ENCODE results near the gene NFAM1. TPM values are rescaled to one million over a fixed set of nuclear protein-coding genes. Genes with fewer than 3 reads are reported as not detected.

The NFAM1 gene
- total and polyA plus RNA-seq, 5 donors = 1.0 to 4.9 (median 2.8) TPM

DNA sequence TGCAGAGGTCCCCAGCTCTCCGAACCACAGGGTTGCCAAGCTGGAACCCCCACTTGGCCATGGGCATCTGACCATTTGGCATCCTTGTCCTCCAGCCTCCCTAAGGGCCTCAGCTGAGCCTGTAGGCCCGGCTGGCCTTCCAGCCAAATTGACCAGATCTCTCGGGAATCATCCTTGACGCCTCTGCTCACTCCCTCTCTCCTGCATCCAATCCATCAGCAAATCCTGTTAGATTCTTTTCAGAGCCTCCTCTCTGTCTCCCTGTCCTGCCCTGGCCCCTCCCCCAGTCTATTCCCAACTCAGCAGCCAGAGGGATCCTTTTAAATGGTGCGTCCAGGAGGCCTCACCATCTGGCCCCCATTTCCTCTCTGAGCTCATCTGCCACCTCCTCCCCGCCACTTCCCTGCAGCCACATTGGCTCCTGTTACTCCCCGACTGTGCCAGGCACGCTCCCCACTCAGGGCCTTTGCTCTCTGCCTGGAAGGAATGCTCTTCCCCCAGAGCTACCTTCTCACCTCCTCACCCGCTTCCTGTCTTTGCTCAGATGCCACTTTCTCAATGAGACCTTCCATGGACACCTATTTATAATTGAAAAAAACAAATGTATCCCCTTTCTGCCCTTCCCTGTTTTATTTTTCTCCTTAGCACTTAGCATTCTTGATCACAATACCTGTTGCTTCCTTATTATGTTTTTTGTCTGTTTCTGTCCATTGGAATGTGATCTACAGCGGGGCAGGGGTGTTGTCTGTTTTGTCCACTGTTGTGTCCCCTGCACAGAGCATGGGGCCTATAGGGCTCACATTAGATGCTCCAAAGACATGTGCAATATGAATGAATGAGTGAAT is 78.1 kb downstream of the NFAM1 start:
- intact Hi-C loops (cut with DNase I) = no loop called here
- H3K9me3 ChIP-seq (ENCODE audit: control insufficient read depth, low read length) = no peaks in the 10 kb centered on the region
- ATAC-seq (no peak), DNase-seq (no peak)
- no peaks in the 10 kb centered on the region for H3K4me1 ChIP-seq (ENCODE audit: control insufficient read depth, insufficient read depth, low read length)
- H3K27ac ChIP-seq (ENCODE audit: low read length) = no peak overlapping the region
- 47% methylated on average over 10 of the region's 10 CpGs for WGBS
- H3K27me3 ChIP-seq (ENCODE audit: control insufficient read depth, insufficient read depth) = no peaks in the 10 kb centered on the region
- no peak overlapping the region for H3K4me3 ChIP-seq (ENCODE audit: low read length)

DNA sequence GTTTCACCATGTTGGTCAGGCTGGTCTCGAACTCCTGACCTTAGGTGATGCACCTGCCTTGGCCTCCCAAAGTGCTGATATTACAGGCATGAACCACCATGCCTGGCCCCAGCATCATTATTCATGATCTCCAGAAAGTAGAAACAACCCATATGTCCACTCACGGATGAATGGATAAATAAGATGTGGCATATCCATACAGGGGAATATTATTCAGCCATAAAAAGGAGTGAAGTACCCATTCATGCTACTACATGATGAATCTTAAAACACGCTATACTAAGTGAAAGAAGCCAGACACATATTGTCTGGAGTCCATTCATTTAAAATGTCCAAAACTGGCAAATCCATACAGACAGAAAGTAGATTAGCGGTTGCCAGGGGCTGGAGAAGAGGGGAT is 81.8 kb downstream of the NFAM1 start:
- Histone ChIP-seq H3K4me1 (ENCODE audit: control insufficient read depth, insufficient read depth, low read length) (no peaks in the 10 kb centered on the region), H3K9me3 (ENCODE audit: control insufficient read depth, low read length) (no peaks in the 10 kb centered on the region), H3K27ac (ENCODE audit: low read length) (no peak overlapping the region), H3K27me3 (ENCODE audit: control insufficient read depth, insufficient read depth) (no peaks in the 10 kb centered on the region), H3K4me3 (ENCODE audit: low read length) (no peak overlapping the region)
- ATAC-seq = no peak
- 96% methylated on average over 4 of the region's 4 CpGs for WGBS
- no peak for DNase-seq
- intact Hi-C loops (cut with DNase I) = no loop called here

DNA sequence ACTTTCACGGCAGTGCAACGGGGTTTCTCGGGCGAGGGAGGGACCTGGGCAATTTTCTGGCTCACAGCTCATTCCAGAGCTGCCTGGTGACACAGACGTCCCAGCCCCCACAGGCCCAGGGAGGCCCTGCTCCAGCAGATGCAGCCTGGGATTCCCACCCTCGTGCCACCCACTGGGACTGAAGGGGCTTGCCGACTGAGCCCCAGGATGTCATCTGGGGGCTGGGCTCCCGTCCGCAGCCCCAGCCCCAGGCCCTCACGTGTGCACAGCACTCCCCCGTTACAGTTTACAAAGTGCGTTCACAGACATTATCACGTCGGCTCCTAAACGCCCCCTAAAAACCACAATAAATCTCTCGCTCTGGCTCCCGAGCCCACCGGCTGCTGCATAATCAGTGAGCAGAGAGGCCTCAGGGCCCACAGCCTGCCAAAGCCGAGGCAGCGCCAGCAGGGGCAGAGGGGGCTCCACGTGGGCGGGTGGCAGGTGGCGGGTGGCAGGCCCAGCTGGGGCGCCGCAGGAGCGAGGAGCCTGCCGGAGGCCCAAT is 84.8 kb downstream of the NFAM1 start:
- no peaks in the 10 kb centered on the region for H3K9me3 ChIP-seq (ENCODE audit: control insufficient read depth, low read length)
- DNase-seq (no peak), ATAC-seq (no peak)
- H3K27me3 ChIP-seq (ENCODE audit: control insufficient read depth, insufficient read depth) = no peaks in the 10 kb centered on the region
- intact Hi-C loops (cut with DNase I) = no loop called here
- no peak overlapping the region for H3K4me3 ChIP-seq (ENCODE audit: low read length)
- no peak overlapping the region for H3K27ac ChIP-seq (ENCODE audit: low read length)
- WGBS = 53% methylated on average over 27 of the region's 27 CpGs
- no peaks in the 10 kb centered on the region for H3K4me1 ChIP-seq (ENCODE audit: control insufficient read depth, insufficient read depth, low read length)

DNA sequence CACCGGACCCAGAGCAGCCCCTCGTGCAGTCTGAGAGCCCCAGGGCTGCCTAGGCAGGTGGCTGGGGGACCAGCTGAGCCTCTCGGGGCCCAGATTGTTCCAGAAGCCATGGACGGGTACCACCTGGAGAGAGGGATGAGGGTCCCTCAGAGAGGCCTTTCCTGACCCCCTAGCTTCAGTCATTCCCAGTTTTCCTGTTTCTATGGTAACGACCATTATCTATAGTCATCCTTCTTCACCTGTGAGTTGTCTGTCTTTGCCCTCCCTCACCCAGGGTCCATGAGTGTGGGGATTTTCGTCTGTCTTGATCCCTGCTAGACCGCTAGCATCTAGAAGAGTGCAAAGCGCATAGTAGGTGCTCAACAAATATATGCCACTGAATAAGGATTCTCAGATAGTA is 85.5 kb downstream of the NFAM1 start:
- intact Hi-C loops (cut with DNase I) = no loop called here
- Histone ChIP-seq H3K27me3 (ENCODE audit: control insufficient read depth, insufficient read depth) (no peaks in the 10 kb centered on the region), H3K4me1 (ENCODE audit: control insufficient read depth, insufficient read depth, low read length) (no peaks in the 10 kb centered on the region), H3K27ac (ENCODE audit: low read length) (no peak overlapping the region), H3K9me3 (ENCODE audit: control insufficient read depth, low read length) (no peaks in the 10 kb centered on the region), H3K4me3 (ENCODE audit: low read length) (no peak overlapping the region)
- 75% methylated on average over 8 of the region's 8 CpGs for WGBS
- DNase-seq (no peak), ATAC-seq (no peak)

DNA sequence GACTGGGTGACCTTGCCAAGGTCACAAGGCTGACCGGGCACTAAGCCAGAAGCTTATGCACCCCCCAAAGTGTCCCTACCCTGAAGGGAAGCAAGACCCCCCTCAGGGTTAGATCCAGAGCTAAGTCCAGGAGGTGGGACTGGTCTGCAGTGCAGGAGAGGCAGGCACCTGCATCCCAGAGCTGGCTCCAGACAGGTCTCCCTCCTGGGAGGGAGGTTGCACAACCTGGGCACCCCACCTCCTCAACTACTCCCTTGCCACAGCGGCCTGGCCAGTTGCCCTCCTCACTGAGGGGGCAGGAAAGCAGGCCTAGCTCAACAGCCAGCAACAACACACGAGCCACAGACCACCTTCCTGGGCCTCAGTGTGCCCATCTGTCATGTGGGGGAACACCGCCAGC is 86.7 kb downstream of the NFAM1 start:
- no peaks in the 10 kb centered on the region for H3K27me3 ChIP-seq (ENCODE audit: control insufficient read depth, insufficient read depth)
- no peak overlapping the region for H3K4me3 ChIP-seq (ENCODE audit: low read length)
- ATAC-seq (no peak), DNase-seq (no peak)
- H3K9me3 ChIP-seq (ENCODE audit: control insufficient read depth, low read length) = no peaks in the 10 kb centered on the region
- no peak overlapping the region for H3K27ac ChIP-seq (ENCODE audit: low read length)
- no peaks in the 10 kb centered on the region for H3K4me1 ChIP-seq (ENCODE audit: control insufficient read depth, insufficient read depth, low read length)
- intact Hi-C loops (cut with DNase I) = no loop called here
- 81% methylated on average over 4 of the region's 4 CpGs for WGBS

DNA sequence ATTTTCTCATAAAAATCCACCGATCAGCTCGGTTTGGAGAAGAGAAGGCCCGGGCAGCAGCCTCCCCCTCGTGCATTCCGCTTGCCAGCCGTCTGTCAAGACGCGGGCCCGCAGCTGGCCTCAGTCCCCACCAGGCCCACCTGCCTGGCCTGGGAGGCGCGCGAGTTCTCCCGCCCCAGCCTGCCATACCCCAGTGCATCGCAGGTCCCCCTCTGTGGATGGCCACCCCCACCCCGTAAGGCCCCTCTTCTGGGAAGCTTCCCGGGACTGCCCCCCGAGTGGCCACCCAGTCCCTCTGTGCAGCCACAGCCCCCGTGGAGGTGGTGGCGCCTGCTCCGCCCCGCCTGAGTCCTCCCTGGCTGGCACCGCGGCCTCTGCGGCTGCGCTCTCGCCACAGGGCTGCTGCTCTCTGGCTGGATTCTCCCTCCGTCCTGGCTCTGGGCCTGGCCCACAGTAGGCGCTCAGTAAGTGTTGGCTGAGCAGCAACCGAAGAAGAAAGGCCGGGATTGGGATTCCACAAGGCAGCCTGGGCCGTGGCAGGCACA is 87.8 kb downstream of the NFAM1 start:
- peak; percentile 70 to 89 (median 87) for DNase-seq
- no peaks in the 10 kb centered on the region for H3K27me3 ChIP-seq (ENCODE audit: control insufficient read depth, insufficient read depth)

DNA sequence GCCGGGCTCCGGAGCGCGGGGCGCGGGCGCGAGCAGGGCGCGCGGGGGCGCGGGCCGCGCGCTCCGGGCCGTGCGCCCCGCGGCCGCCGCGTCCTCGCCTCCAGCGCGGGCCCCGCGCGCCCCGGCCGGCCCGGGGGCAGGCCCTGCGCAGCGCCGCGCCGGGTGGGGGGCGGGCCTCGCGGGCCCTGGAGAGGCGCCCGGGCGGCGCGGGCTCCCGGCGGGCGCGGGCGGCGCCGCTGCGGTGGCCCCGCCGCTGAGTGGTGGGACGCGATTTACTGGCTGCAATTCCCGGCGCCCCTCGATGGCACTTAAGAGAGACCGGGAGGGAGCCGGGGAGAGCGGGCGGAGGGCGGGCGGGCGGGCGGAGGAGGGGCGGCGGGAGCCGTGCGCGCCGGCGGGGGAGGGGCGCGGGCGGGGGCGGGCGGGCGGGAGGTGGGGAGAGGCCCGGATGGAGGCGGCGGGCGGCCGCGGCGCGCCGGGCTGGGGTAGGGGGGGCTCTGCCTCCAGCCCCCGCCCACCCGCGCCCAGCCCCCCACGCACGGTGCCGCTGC is 88.6 kb downstream of the NFAM1 start:
- peak; percentile 20 to 33 for ATAC-seq
- Histone ChIP-seq H3K9me3 (ENCODE audit: control insufficient read depth, low read length) (no peaks in the 10 kb centered on the region), H3K27ac (ENCODE audit: low read length) (no peak overlapping the region), H3K27me3 (ENCODE audit: control insufficient read depth, insufficient read depth) (no peaks in the 10 kb centered on the region), H3K4me1 (ENCODE audit: control insufficient read depth, insufficient read depth, low read length) (no peaks in the 10 kb centered on the region), H3K4me3 (ENCODE audit: low read length) (peak overlapping the region; percentile 76)
- under 1% methylated on average over 67 of the region's 97 CpGs for WGBS
- DNase-seq = peak in 2 of 3 donors; percentile 57 to 76
- intact Hi-C loops (cut with DNase I) = no loop called here

More for the DNA sequence above, 87.8 kb downstream of the NFAM1 start:
- peak; percentile 57 to 76 for ATAC-seq
- Histone ChIP-seq H3K4me3 (ENCODE audit: low read length) (peak overlapping the region; percentile 76), H3K9me3 (ENCODE audit: control insufficient read depth, low read length) (no peaks in the 10 kb centered on the region), H3K27ac (ENCODE audit: low read length) (peak overlapping the region; percentile 15), H3K4me1 (ENCODE audit: control insufficient read depth, insufficient read depth, low read length) (no peaks in the 10 kb centered on the region)
- intact Hi-C loops (cut with DNase I) = no loop called here
- WGBS = 38% methylated on average over 31 of the region's 31 CpGs

DNA sequence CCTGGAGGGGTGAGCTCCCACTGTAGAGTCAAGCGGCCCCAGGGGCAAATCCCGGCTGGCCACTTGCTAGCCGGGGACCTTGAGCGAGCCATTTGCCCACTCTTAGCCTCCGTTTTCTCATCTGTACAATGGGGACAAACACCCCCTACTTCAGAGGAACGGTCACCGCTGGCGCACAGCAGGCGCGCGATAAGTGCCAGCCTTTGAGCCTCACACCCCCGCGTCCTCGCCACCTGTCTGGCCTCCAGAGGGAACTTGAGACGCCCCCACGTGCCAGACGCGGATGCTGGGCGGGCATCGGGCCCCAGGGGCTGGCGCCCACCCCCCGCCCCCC is 89.1 kb downstream of the NFAM1 start:
- no peaks in the 10 kb centered on the region for H3K9me3 ChIP-seq (ENCODE audit: control insufficient read depth, low read length)
- ATAC-seq (no peak), DNase-seq (no peak)
- peak overlapping the region; percentile 76 for H3K4me3 ChIP-seq (ENCODE audit: low read length)
- 26% methylated on average over 22 of the region's 22 CpGs for WGBS
- no peak overlapping the region for H3K27ac ChIP-seq (ENCODE audit: low read length)
- intact Hi-C loops (cut with DNase I) = no loop called here
- no peaks in the 10 kb centered on the region for H3K4me1 ChIP-seq (ENCODE audit: control insufficient read depth, insufficient read depth, low read length)
- H3K27me3 ChIP-seq (ENCODE audit: control insufficient read depth, insufficient read depth) = no peaks in the 10 kb centered on the region

DNA sequence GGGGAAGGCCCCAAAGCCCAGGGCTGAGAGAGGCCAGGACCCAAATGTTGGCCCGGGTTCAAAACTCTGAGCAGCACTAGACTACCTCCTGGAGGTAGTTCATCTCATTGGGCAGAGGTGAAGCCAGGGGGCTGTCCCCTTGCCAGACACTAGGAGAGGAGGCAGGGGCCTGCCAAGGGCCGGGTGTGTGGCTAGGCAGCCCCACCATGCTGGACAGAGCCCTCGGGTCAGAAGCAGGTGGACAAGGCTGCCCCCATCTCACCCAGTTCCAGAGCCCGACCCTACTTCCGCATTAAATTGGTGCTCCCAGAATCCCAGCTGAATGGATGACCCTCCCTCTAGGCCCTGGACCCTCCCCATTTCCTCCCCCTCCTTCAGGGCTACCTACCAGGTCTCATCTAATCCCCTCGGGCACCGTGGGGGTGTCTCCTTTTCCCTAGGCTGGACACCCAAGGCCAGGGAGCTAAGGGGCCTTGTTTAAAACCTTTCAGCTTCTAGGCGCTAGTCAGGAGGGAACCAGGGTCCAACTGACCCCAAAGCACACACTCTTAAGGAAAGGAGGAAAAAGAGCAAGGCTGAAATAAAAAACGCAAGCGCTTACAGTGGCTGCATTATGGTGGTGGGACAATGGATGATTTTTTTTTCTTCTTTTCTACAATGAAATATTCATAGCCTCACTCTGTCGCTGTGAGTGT is 89.6 kb downstream of the NFAM1 start:
- Histone ChIP-seq H3K27me3 (ENCODE audit: control insufficient read depth, insufficient read depth) (no peaks in the 10 kb centered on the region), H3K27ac (ENCODE audit: low read length) (no peak overlapping the region), H3K9me3 (ENCODE audit: control insufficient read depth, low read length) (no peaks in the 10 kb centered on the region), H3K4me1 (ENCODE audit: control insufficient read depth, insufficient read depth, low read length) (no peaks in the 10 kb centered on the region), H3K4me3 (ENCODE audit: low read length) (no peak overlapping the region)
- intact Hi-C loops (cut with DNase I) = no loop called here
- no peak for ATAC-seq
- 84% methylated on average over 11 of the region's 11 CpGs for WGBS
- no peak for DNase-seq

DNA sequence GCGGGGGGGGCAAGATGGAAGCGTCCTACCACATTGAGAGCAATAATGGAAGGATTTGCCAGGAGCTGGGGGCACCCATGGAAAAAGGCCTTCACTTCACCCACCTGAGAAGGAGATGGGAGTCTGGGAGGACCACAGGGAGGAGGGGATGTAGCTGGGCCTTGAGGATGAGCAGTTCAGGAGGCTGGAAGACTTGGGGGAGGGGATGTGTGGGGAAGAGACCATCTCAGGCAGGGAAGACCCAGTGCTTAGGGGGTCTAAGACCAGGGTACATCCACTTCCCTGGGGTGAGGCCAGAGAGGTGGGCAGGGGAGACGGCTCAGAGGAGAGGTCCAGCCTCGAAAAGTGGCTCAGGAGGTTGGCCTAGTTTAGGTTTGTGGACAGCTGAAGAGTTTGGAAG is 90.4 kb downstream of the NFAM1 start:
- Histone ChIP-seq H3K4me3 (ENCODE audit: low read length) (no peak overlapping the region), H3K9me3 (ENCODE audit: control insufficient read depth, low read length) (no peaks in the 10 kb centered on the region), H3K4me1 (ENCODE audit: control insufficient read depth, insufficient read depth, low read length) (no peaks in the 10 kb centered on the region), H3K27ac (ENCODE audit: low read length) (no peak overlapping the region), H3K27me3 (ENCODE audit: control insufficient read depth, insufficient read depth) (no peaks in the 10 kb centered on the region)
- no peak for ATAC-seq
- no peak for DNase-seq
- intact Hi-C loops (cut with DNase I) = no loop called here
- 91% methylated on average over 4 of the region's 4 CpGs for WGBS

DNA sequence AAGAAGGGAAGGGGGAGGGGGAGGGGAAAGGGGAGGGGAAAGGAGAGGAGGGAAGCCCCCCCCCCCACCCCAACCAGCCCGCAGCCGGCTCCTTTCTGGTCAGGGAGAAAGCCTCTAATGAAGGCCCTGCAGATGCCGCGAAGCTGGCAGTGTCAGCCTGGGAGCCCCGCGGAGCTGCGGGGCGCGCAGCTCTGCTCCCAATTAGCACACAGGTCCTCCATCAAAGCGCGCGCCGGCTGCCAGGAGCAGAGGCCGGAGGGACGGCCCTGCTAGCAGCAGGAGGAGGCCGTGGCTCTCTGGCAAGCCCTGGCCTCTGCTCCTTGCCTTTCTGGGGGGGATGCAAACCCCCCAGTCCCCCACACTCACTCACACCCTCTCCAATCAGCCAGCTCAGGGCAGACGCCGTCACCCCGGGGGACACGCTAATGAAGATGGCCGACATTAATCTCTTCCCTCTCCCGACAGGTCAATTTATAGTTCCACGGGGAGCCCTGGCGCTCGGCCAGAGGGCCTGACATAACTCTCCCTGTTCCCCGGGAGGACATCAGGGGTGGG is 91.3 kb downstream of the NFAM1 start:
- 21% methylated on average over 26 of the region's 26 CpGs for WGBS

More for the DNA sequence above, 91.3 kb downstream of the NFAM1 start:
- no peaks in the 10 kb centered on the region for H3K9me3 ChIP-seq (ENCODE audit: control insufficient read depth, low read length)
- no peak overlapping the region for H3K4me3 ChIP-seq (ENCODE audit: low read length)
- ATAC-seq = no peak
- no peaks in the 10 kb centered on the region for H3K27me3 ChIP-seq (ENCODE audit: control insufficient read depth, insufficient read depth)
- no peak overlapping the region for H3K27ac ChIP-seq (ENCODE audit: low read length)
- no peaks in the 10 kb centered on the region for H3K4me1 ChIP-seq (ENCODE audit: control insufficient read depth, insufficient read depth, low read length)
- peak in 1 of 3 donors; percentile 63 for DNase-seq
- intact Hi-C loops (cut with DNase I) = no loop called here

Measured in right cardiac atrium (tissue), 5 donors.